B cell (primary cell): ENCODE data around the gene GAP43.

Experiments used
- CTCF ChIP-seq: fragments of 200-600 bp; IDR thresholded peaks from one replicate; pipeline ENCODE4 v1.8.0; 2022; ENCODE audit warnings: antibody characterized with exemption, mild to moderate bottlenecking
- EZH2 ChIP-seq: IDR thresholded peaks from 2 replicates; pipeline ENCODE4 v1.6.1; 2012; ENCODE audit warnings: borderline replicate concordance, low read depth, mild to moderate bottlenecking, moderate library complexity, low read length; ENCODE audit not compliant: insufficient read depth, poor library complexity, severe bottlenecking

GRCh38 chr3:115595611-115596275 lies 27.6 kb upstream of the GAP43 start:
- TF ChIP-seq CTCF (no peak), EZH2 (no peak)
